ENCODE results near the gene TRPM6. TPM values are rescaled to one million over a fixed set of nuclear protein-coding genes. Genes with fewer than 3 reads are reported as not detected.

The TRPM6 gene
- total RNA-seq, 1 donor from 2014 or later: 1.9 TPM

DNA sequence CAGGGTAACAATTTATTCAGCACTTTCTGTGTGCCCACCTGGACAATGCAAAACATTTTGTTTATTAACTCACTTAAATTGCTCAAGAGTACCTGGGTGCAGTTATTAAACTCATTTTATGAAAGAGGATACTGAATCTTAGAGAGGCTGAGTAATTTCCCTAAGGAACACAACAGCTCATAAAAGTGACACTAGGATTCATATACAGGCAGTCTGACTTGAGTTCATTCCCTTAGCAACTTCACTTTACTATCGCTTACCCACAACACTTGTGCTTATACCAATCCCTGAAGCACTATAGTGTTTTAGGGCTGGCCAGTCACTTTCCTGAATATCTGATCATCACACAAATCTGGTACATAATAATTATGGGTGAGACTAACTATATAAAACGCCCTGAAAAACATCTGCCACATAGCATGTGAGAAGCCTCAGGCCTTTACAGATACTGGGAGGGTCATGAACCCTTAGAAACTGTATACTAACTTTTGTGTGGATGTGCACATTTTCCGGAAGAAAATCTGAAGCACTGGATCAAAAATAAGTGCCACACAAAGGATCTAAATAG lies 11.3 kb downstream of the TRPM6 start:
- H3K36me3 Mint-ChIP-seq (ENCODE audit: low read depth, unreplicated experiment): no peaks in the 10 kb centered on the region
- H3K27ac Mint-ChIP-seq (ENCODE audit: unreplicated experiment): no peak overlapping the region
- no peaks in the 10 kb centered on the region for H3K4me1 Mint-ChIP-seq (ENCODE audit: unreplicated experiment)
- H3K27me3 Mint-ChIP-seq (ENCODE audit: unreplicated experiment): no peaks in the 10 kb centered on the region
- H3K9me3 Mint-ChIP-seq (ENCODE audit: unreplicated experiment): no peaks in the 10 kb centered on the region
- H3K4me3 Mint-ChIP-seq (ENCODE audit: unreplicated experiment): no peak overlapping the region
- DNase-seq (ENCODE audit: low spot score): no peak
- TF ChIP-seq CTCF (IDR thresholded peaks at IDR 0.05; ENCODE audit: unreplicated experiment): no peak

DNA sequence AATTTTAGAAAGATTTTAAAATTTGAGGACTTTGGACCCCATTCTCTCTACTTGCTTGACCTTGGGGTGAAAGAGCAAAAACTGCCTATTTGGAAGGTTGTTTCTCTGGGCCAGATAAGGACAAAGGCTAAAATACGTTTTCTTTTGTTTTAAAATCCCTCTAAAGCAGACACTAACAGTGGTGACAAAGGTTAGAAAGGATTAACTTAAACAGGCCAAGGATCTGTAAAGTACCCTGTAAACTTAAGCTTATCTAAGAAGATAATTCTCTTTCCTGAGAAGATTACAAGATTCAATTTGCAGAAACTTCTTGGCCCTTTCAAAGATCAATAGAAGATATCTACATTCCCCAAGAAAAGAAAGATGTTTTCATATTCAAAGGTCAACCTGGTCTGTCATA lies 12.1 kb downstream of the TRPM6 start:
- Mint-ChIP-seq H3K4me3 (ENCODE audit: unreplicated experiment) (no peak overlapping the region), H3K9me3 (ENCODE audit: unreplicated experiment) (no peaks in the 10 kb centered on the region), H3K27me3 (ENCODE audit: unreplicated experiment) (no peaks in the 10 kb centered on the region), H3K36me3 (ENCODE audit: low read depth, unreplicated experiment) (no peaks in the 10 kb centered on the region), H3K27ac (ENCODE audit: unreplicated experiment) (no peak overlapping the region), H3K4me1 (ENCODE audit: unreplicated experiment) (no peaks in the 10 kb centered on the region)
- TF ChIP-seq CTCF (IDR thresholded peaks at IDR 0.05; ENCODE audit: unreplicated experiment): no peak
- DNase-seq (ENCODE audit: low spot score): no peak

- TF ChIP-seq CTCF (IDR thresholded peaks at IDR 0.05; ENCODE audit: unreplicated experiment): no peak
- Mint-ChIP-seq H3K4me1 (ENCODE audit: unreplicated experiment) (peaks cover 7% of the 10 kb centered on the region), H3K9me3 (ENCODE audit: unreplicated experiment) (no peaks in the 10 kb centered on the region), H3K36me3 (ENCODE audit: low read depth, unreplicated experiment) (no peaks in the 10 kb centered on the region), H3K27ac (ENCODE audit: unreplicated experiment) (no peak overlapping the region), H3K27me3 (ENCODE audit: unreplicated experiment) (no peaks in the 10 kb centered on the region), H3K4me3 (ENCODE audit: unreplicated experiment) (no peak overlapping the region)
- no peak for DNase-seq (ENCODE audit: low spot score)
Observed at GRCh38 chr9:74874220-74874619, 13.5 kb downstream of the TRPM6 start.

DNA sequence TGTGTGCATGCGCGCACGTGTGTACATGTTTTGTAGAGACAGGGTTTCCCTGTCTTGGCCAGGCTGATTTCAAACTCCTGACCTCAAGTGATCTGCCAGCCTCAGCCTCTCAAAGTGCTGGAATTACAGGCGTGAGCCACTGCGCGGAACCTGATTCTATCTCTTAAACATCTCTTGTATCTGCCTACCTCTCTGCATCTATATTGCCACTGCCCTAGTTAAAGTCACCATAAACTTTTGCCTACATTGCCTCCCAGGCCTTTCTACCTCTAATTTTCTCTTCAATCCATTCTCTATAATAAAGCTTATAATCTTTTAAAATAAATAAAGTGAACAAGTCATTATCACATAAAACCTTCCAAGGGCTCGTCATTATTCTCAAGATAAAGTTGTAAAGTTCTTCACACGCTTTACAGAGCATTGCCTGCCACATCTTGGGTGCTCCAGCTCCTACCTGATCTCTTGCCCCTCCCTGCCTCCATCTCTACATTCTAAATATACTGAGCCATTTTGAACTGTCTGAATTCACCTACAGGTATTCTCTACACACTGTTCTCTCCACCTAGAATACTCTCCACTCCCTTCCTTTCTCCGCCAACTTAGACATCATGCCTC lies 15.0 kb downstream of the TRPM6 start:
- Mint-ChIP-seq H3K27me3 (ENCODE audit: unreplicated experiment) (no peaks in the 10 kb centered on the region), H3K4me1 (ENCODE audit: unreplicated experiment) (peaks cover 7% of the 10 kb centered on the region), H3K4me3 (ENCODE audit: unreplicated experiment) (no peak overlapping the region), H3K27ac (ENCODE audit: unreplicated experiment) (no peak overlapping the region), H3K36me3 (ENCODE audit: low read depth, unreplicated experiment) (no peaks in the 10 kb centered on the region), H3K9me3 (ENCODE audit: unreplicated experiment) (no peaks in the 10 kb centered on the region)
- TF ChIP-seq CTCF (IDR thresholded peaks at IDR 0.05; ENCODE audit: unreplicated experiment): no peak
- DNase-seq (ENCODE audit: low spot score): no peak

DNA sequence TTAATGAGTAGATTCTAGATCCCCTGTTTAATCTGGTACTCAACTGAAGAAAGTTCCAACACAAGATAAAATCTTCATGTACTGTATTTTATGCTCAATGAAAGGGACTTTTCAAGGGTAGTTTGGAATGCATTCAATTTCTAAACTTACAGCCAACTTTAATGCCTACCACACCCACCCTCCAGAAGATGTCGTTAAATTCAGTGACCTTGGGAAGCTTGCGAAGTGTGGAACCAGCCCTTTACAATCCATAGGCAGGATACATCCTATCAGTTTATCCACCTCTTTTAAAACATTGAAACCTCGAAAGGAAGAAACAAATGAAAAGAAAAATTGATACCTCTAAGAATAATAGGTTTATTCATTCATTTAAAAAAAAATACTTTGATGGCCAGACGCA lies 20.2 kb downstream of the TRPM6 start:
- peaks cover 9% of the 10 kb centered on the region for H3K4me1 Mint-ChIP-seq (ENCODE audit: unreplicated experiment)
- no peak for TF ChIP-seq CTCF (IDR thresholded peaks at IDR 0.05; ENCODE audit: unreplicated experiment)
- no peaks in the 10 kb centered on the region for H3K9me3 Mint-ChIP-seq (ENCODE audit: unreplicated experiment)
- no peak overlapping the region for H3K27ac Mint-ChIP-seq (ENCODE audit: unreplicated experiment)
- no peaks in the 10 kb centered on the region for H3K27me3 Mint-ChIP-seq (ENCODE audit: unreplicated experiment)
- DNase-seq (ENCODE audit: low spot score): no peak
- H3K36me3 Mint-ChIP-seq (ENCODE audit: low read depth, unreplicated experiment): no peaks in the 10 kb centered on the region
- H3K4me3 Mint-ChIP-seq (ENCODE audit: unreplicated experiment): no peak overlapping the region
